Epithelial cell of prostate (primary cell): Measurements from ENCODE around the gene TRAM2.

Source experiments
- DNase-seq: peaks from one replicate; pipeline ENCODE4 v3.0.0-alpha.2; 2011; ENCODE audit warnings: low read depth, low spot score
- H3K27ac ChIP-seq: fragments of 450-650 bp; 2 replicates; pipeline ENCODE4 v1.5.1; 2017; ENCODE audit warnings: mild to moderate bottlenecking

TRAM2 gene

DNA sequence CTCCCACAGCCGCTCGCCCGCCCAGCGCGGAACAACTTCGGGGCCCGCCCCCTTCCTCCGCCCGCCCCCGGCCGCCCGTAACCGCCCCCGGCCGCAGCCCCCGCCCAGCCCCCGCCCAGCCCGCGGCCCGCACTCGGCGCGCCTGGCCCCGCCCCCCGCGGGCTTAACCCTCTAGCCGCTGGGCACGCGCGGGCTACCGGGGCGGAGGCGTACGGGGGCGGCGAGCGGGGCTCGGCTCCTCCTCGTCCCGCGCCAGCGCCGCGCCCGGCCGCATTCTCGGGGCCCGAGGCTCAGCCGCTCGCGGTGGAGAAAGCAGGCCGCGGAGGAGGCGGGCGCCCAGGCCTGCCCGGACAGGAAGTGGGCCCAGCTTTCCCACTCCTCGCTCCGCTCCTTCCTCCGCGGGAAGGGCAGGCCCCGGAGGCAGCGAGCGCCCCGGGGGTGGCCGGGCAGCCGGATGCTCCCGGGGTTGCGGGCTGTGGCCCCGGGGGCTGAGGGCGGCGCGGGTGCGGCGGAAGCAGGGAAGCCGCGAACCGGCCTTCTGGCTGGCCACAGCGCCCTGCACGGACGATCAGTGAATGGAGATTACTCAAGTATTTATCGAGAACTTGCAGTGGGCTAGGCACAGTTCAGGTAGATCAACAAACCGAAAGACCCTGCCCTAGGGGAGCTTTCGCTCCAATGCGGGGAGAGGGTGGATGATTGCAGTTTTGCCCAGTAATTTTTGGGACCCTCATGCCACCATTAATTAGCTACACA, at the start of gene TRAM2:
TRAM2 (minus strand) TSS at position 39 of the 756 bp plus-strand sequence. CDS start 145 bp downstream, outside the sequence.
- no peak for DNase-seq
- peak within 1 kb of the TSS; percentile 80 for H3K27ac ChIP-seq

DNA sequence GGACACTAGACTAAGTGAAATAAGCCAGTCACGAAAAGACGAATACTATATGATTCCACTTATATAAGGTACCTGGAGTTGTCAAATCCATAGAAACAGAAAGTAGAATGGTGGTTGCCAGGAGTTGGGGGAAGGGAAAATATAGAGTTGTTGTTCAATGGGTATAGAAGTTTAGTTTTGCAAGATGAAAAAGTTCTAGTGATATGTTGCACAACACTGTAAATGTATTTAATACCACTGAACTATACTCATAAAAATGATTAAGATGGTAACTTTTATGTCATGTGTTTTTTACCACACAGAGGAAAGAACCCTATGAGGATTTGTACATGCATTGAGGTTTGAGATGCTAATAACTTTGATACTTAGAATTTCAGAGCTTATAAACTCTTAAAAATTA, 46.0 kb upstream of the TRAM2 start:
- no peak for DNase-seq
- no peak overlapping the region for H3K27ac ChIP-seq

DNA sequence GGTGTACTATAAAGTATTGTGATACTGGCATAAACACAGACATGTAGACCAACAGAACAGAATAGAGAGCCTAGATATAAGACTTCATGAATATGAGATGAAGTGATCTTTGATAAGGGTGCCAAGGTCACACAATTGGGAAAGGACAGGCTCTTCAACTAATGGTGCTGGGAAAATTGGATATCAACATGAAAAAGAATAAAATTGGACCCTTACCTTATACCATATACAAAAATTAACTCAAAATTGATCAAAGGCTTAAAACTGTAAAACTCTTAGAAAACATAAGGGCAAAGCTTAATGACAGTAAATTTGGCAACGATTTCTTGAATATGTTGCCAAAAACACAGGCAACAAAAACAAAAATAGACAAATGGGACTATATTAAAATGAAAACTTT, 44.8 kb upstream of the TRAM2 start:
- no peak overlapping the region for H3K27ac ChIP-seq
- no peak for DNase-seq

GRCh38 chr6:52620906-52621190, 44.0 kb upstream of the TRAM2 start:
- DNase-seq, result no peak
- H3K27ac ChIP-seq, result no peak overlapping the region

- no peak overlapping the region for H3K27ac ChIP-seq
- no peak for DNase-seq
Observed at GRCh38 chr6:52620055-52620905, 43.4 kb upstream of the TRAM2 start.

GRCh38 chr6:52617087-52617486, 40.2 kb upstream of the TRAM2 start:
- no peak overlapping the region for H3K27ac ChIP-seq
- DNase-seq, result no peak

DNA sequence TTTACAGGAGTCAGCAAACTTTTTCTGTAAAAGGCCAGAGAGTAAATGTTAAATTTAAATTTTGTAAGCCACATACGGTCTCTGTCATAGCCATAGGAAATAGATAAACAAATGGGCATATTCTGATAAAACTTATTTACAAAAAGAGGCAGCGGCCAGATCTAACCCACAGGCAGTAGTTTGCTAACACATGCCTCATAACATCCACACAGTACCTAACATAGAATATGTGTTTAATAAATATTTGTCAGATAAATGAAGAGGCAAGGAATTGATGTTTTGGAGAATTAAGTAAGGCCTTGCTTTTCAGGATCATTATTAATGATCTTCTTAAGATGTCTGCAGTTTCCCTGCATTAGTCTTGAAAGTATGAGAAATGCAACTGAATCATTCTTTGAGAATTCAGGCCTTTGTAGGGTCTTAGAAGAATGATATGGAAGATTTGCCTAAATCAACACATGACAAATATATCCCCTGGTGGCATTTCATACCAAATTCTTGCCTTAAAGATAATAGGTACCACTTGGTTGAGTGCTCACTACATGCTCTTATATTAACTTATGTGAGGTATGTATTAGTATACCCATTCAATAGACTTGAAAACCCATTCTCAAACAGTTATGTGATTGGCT, 39.3 kb upstream of the TRAM2 start:
- no peak for DNase-seq
- H3K27ac ChIP-seq, result no peak overlapping the region

- H3K27ac ChIP-seq, result no peak overlapping the region
- DNase-seq, result no peak
Observed at GRCh38 chr6:52612336-52613054, 35.6 kb upstream of the TRAM2 start.

GRCh38 chr6:52611833-52612232, 35.0 kb upstream of the TRAM2 start:
- DNase-seq, result no peak
- H3K27ac ChIP-seq, result no peak overlapping the region

GRCh38 chr6:52610745-52611355, 34.0 kb upstream of the TRAM2 start:
- peak; percentile 31 for DNase-seq
- H3K27ac ChIP-seq, result no peak overlapping the region

DNA sequence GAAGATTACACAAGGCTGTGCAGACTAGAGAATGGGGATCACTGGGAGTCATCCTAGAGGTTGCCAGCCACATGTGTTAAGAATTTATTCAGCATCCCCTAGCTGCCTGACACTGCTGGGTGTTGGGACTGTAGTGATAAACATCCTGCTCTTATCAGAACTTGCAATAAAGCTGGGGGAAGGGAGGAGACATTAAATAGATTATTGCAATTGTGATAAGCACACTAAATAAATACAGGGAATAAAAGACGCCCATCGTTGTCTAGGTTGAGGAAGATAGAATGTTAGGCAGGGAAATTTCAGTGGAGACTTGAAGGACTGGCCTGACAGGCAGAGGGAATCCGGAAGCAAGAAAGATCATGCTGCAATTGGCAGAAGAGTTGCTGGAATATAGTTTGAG, 33.2 kb upstream of the TRAM2 start:
- H3K27ac ChIP-seq, result no peak overlapping the region
- no peak for DNase-seq

DNA sequence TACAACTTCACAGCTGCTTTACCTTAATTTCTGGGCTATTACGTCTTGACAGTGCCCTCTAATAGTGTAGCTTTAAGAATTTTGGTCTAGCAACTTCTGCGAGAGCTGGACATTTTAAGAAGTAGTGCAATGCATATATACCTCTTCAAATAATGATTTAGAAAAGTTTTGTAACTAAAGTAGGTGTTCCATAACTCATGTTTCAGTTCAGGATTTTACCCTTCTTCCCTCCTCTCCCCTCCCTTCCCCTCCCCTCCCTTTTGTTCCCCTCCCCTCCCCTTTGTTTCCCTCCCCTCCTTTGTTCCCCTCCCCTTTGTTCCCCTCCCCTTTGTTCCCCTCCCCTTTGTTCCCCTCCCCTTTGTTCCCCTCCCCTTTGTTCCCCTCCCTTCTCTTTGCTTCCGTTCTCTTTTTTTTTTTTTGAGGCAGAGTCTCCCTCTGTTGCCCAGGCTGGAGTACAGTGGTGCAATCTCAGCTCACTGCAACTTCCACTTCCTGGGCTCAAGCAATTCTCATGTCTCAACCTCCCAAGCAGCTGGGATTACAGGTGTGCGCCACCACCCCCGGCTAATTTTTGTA, 28.8 kb upstream of the TRAM2 start:
- DNase-seq, result no peak
- no peak overlapping the region for H3K27ac ChIP-seq

DNA sequence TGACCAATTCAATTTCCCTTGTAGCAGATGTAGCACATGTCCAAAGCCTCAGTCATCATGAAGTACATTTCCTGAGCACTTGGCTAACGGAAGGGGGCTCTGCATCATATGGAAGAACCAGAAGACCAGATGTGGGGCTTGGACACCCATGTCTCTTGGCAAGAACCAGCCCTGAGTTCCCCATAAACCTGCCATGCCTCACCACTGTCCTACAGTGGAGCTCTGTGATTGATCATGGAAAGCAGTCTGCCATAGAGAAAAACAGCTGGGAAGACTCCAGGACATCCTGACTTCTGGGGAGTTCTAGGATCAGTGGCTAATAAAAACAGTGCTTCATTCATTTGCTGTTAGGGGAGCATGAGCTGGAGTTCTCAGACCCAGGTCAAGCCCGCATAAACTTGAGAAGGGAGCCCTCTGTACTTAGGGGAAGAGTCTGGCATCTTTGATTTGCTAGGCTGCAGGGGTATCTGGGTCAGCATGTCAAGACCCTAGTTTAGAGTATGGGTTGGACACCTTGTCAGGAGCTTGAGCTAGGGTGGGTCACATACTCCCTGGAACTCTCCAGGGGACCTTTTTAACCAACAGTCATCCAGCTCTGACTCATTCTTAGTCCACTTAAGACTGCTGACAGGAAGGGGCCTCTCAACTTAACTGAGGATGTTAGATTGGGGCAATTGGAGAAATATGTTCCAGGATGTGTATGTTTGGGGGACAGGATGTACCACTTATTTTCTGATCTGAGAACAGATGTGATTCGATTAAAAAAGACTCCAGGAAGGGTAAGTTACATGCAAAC, 26.3 kb upstream of the TRAM2 start:
- no peak for DNase-seq
- no peak overlapping the region for H3K27ac ChIP-seq

DNA sequence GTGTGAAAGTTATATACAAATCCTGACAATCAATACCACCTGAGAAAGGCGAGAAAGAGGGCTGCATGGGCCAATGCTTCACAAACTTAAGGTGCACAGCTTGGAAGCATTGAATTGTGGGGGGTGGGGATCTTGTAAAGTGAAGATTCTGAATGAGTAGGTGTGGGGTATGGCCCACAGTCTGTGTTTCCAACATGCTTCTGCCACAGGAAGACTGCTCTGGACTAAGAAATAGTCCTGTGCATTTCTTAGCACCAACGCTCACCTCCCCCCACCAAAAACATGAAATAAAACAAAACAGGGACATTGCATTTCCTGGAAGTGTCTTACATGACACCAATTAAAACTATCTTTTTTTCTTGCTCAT, 21.9 kb upstream of the TRAM2 start:
- H3K27ac ChIP-seq, result no peak overlapping the region
- no peak for DNase-seq

GRCh38 chr6:52598123-52598823, 21.4 kb upstream of the TRAM2 start:
- DNase-seq, result no peak
- no peak overlapping the region for H3K27ac ChIP-seq

GRCh38 chr6:52597738-52598122, 20.9 kb upstream of the TRAM2 start:
- H3K27ac ChIP-seq, result no peak overlapping the region

DNA sequence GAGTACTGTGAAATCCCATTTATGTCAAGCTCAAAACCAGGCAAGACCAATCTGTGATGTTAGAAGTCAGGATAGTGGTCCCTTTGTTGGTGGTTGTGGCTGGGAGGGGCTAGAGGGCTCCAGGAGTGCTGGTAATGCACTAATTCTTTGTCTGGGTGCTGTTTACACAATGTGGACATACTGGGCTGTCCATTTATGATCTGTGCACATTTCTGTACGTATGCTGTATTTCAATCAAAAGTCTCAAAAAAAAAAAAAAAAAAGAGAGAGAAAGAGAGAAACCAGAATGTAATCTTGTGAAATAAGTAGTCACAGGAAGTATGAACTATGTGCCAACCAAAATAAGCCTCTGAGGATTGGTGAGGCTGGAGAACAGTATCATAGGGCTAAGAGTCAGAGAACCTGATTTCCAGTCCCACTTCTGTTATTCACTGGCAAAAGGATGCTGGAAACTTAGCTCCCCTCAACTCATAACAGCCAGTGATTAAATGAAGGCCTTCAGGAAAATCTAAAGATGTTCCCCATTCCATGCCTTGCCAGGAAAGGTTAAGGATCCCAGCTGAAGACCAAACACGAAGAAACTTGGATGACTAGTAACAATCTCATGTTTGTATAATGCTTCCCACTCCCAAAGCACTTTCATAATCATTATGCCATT, 19.6 kb upstream of the TRAM2 start:
- DNase-seq, result no peak
- H3K27ac ChIP-seq, result no peak overlapping the region

More at GRCh38 chr6:52597738-52598122, 20.9 kb upstream of the TRAM2 start:
- no peak for DNase-seq

DNA sequence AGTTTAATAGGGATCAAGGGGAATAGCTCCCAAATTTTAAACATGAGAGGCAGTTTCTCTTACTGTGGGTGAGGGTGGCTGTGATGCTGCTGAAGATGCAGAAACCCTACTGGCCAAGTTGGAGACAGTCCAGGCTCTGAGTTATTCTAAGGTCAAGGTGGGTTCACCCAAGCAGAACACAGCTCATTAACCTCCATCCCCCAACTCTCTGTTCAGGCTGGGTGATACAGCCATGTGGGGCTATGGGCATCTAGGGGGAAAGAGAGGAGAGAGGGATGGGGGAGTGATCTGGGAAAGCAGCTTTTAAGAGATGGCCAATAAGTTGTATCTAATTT, 18.9 kb upstream of the TRAM2 start:
- no peak for DNase-seq
- H3K27ac ChIP-seq, result no peak overlapping the region
